Ascending aorta (tissue), 2 donors: ENCODE measurements around the gene KRTAP19-7. TPM values are rescaled to one million over a fixed set of nuclear protein-coding genes. Genes with fewer than 3 reads are reported as not detected.

Experiments used
- DNase-seq, 2 donors: peaks; one replicate each; pipeline ENCODE4 v3.0.0-alpha.2; 2019; ENCODE audit warnings: low spot score in 2 of 2
- H3K27ac ChIP-seq, 2 donors: fragments of 200-600 bp; sonication (generic); one replicate each; pipeline ENCODE4 v1.5.1; 2016 to 2017; ENCODE audit warnings: mild to moderate bottlenecking in 1 of 2
- H3K27me3 ChIP-seq: fragments of 200-600 bp; sonication (generic); one replicate; pipeline ENCODE4 v1.5.1; 2017
- H3K36me3 ChIP-seq, 2 donors: fragments of 200-600 bp; sonication (generic); one replicate each; pipeline ENCODE4 v1.5.1; 2016
- H3K4me1 ChIP-seq, 2 donors: fragments of 200-600 bp; sonication (generic); one replicate each; pipeline ENCODE4 v1.5.1; 2016 to 2017; ENCODE audit warnings: mild to moderate bottlenecking in 1 of 2
- H3K4me3 ChIP-seq, 2 donors: fragments of 200-600 bp; sonication (generic); one replicate each; pipeline ENCODE4 v1.5.1; 2016 to 2017; ENCODE audit warnings: mild to moderate bottlenecking in 1 of 2
- H3K9me3 ChIP-seq, 2 donors: fragments of 200-600 bp; sonication (generic); one replicate each; pipeline ENCODE4 v1.5.1; 2016
- CTCF ChIP-seq, 3 experiments: fragments of 200-600 bp in 2 of 3; fragments of 450-650 bp in 1 of 3; sonication (generic) in 2 of 3; IDR thresholded peaks; one replicate each; pipeline ENCODE4 v1.5.1; 2016 to 2019; ENCODE audit warnings: antibody characterized with exemption in 3 of 3, mild to moderate bottlenecking in 1 of 3, moderate library complexity in 1 of 3
- intact Hi-C: fragments of 100-400 bp; cut with DNase I; formaldehyde crosslinking; loops from one replicate; pipeline ENCODE4 v1.15.1; 2023
- total RNA-seq: library from RNA; depleted of rRNA; stranded (reverse); fragments of >200 nt; gene quantifications from one replicate; pipeline ENCODE4 v1.1.0, GENCODE V29; 2016

Gene KRTAP19-7
- total RNA-seq, 1 donor from 2014 or later, result not detected

- H3K4me3 ChIP-seq, result no peak overlapping the region
- no peaks in the 10 kb centered on the region for H3K27me3 ChIP-seq
- no peaks in the 10 kb centered on the region for H3K4me1 ChIP-seq
- H3K36me3 ChIP-seq, result no peaks in the 10 kb centered on the region
- no peak for DNase-seq
- no peak for TF ChIP-seq CTCF (IDR thresholded peaks at IDR 0.05)
- no peak overlapping the region for H3K27ac ChIP-seq
- H3K9me3 ChIP-seq, result no peaks in the 10 kb centered on the region
- intact Hi-C loops, result no loop called here
These were observed 2.5 kb upstream of the KRTAP19-7 start for GRCh38 chr21:30563630-30564029.

GRCh38 chr21:30563072-30563471 is 2.0 kb upstream of the KRTAP19-7 start:
- TF ChIP-seq CTCF (IDR thresholded peaks at IDR 0.05), result no peak
- no peaks in the 10 kb centered on the region for H3K36me3 ChIP-seq
- H3K27me3 ChIP-seq, result no peaks in the 10 kb centered on the region
- intact Hi-C loops, result no loop called here
- H3K27ac ChIP-seq, result no peak overlapping the region
- no peaks in the 10 kb centered on the region for H3K9me3 ChIP-seq
- DNase-seq, result no peak
- no peaks in the 10 kb centered on the region for H3K4me1 ChIP-seq
- H3K4me3 ChIP-seq, result no peak overlapping the region

GRCh38 chr21:30561957-30562356 is 843 bp upstream of the KRTAP19-7 start:
- Histone ChIP-seq H3K4me3 (no peak overlapping the region), H3K36me3 (no peaks in the 10 kb centered on the region), H3K9me3 (no peaks in the 10 kb centered on the region), H3K4me1 (no peaks in the 10 kb centered on the region), H3K27ac (no peak overlapping the region), H3K27me3 (no peaks in the 10 kb centered on the region)
- intact Hi-C loops, result no loop called here
- no peak for TF ChIP-seq CTCF (IDR thresholded peaks at IDR 0.05)
- no peak for DNase-seq

- Histone ChIP-seq H3K36me3 (no peaks in the 10 kb centered on the region), H3K27me3 (no peaks in the 10 kb centered on the region), H3K4me1 (no peaks in the 10 kb centered on the region), H3K4me3 (no peak overlapping the region), H3K9me3 (no peaks in the 10 kb centered on the region), H3K27ac (no peak overlapping the region)
- TF ChIP-seq CTCF (IDR thresholded peaks at IDR 0.05), result no peak
- intact Hi-C loops, result no loop called here
- no peak for DNase-seq
These were observed 6.0 kb downstream of the KRTAP19-7 start for GRCh38 chr21:30555095-30555494.

GRCh38 chr21:30552782-30553181 is 8.3 kb downstream of the KRTAP19-7 start:
- no peaks in the 10 kb centered on the region for H3K9me3 ChIP-seq
- no peaks in the 10 kb centered on the region for H3K36me3 ChIP-seq
- no peak overlapping the region for H3K27ac ChIP-seq
- no peaks in the 10 kb centered on the region for H3K4me1 ChIP-seq
- DNase-seq, result no peak
- H3K4me3 ChIP-seq, result no peak overlapping the region
- H3K27me3 ChIP-seq, result no peaks in the 10 kb centered on the region
- TF ChIP-seq CTCF (IDR thresholded peaks at IDR 0.05), result no peak
- intact Hi-C loops, result no loop called here

GRCh38 chr21:30541764-30542163 is 19.4 kb downstream of the KRTAP19-7 start, which contains the start of gene KRTAP19-6:
Gene KRTAP19-6 (minus strand): TSS chr21:30541864. CDS start chr21:30541833, 31 bp downstream.
- Histone ChIP-seq H3K27ac (no peak within 1 kb of the TSS), H3K4me3 (no peak within 1 kb of the TSS), H3K4me1 (no peaks in the 10 kb centered on the region), H3K27me3 (no peaks in the 10 kb centered on the region), H3K36me3 (no peaks in the 10 kb centered on the region), H3K9me3 (no peaks in the 10 kb centered on the region)
- intact Hi-C loops, result no loop called here
- TF ChIP-seq CTCF (IDR thresholded peaks at IDR 0.05), result no peak
- no peak for DNase-seq
